K562 (cell line): Measurements from ENCODE around the gene ATP1A2. TPM values are rescaled to one million over a fixed set of nuclear protein-coding genes. Genes with fewer than 3 reads are reported as not detected.

ENCODE experiments used
- ARID2 ChIP-seq: fragments of 450-650 bp; IDR thresholded peaks from 2 replicates; pipeline ENCODE4 v1.6.1; 2017; ENCODE audit warnings: antibody characterized with exemption, mild to moderate bottlenecking
- BRCA1 ChIP-seq, 2 experiments: fragments of 450-650 bp in 1 of 2; sonication (generic) in 1 of 2; formaldehyde crosslinking in 1 of 2; IDR thresholded peaks; 2 replicates each; pipeline versions ENCODE4 v1.5.0 to v1.6.1; 2017 to 2020; ENCODE audit warnings: mild to moderate bottlenecking in 1 of 2, missing genetic modification reagents in 1 of 2
- CBX8 ChIP-seq: fragments of 200-600 bp; sonication (generic); IDR thresholded peaks from 2 replicates; pipeline ENCODE4 v1.6.1; 2012; ENCODE audit warnings: borderline replicate concordance, mixed run types, low read depth, mild to moderate bottlenecking, moderate library complexity, mixed read lengths, low read length, control low read depth, inconsistent platforms; ENCODE audit not compliant: poor library complexity, severe bottlenecking; ENCODE audit errors: extremely low read depth
- GABPA ChIP-seq: fragments of 200-800 bp; sonication (Bioruptor generic); conservative IDR thresholded peaks from 2 replicates; pipeline ENCODE4 v1.6.1; 2016; ENCODE audit warnings: low read depth, missing genetic modification characterization, missing compliant biosample characterization
- HNRNPK ChIP-seq: fragments of 200-400 bp; formaldehyde crosslinking; IDR thresholded peaks from one replicate; pipeline ENCODE4 v1.6.1; 2018; ENCODE audit warnings: mild to moderate bottlenecking, low read depth, low read length; ENCODE audit not compliant: poor library complexity, severe bottlenecking
- PTTG1 ChIP-seq: fragments of 450-650 bp; IDR thresholded peaks from 2 replicates; pipeline ENCODE4 v1.6.1; 2016; ENCODE audit warnings: low read depth, mild to moderate bottlenecking, missing genetic modification characterization, missing compliant biosample characterization
- SMC3 ChIP-seq: conservative IDR thresholded peaks from 2 replicates; pipeline ENCODE4 v1.6.1; 2011; ENCODE audit warnings: low read depth, low read length, improper control_type of control experiment; ENCODE audit not compliant: insufficient read depth
- TEAD1 ChIP-seq, 2 experiments: fragments of 450-650 bp in 1 of 2; sonication (generic) in 1 of 2; formaldehyde crosslinking; IDR thresholded peaks; 2 replicates each; pipeline versions ENCODE4 v1.4.0 to v1.8.0; 2020 to 2022; ENCODE audit warnings: mild to moderate bottlenecking in 2 of 2, missing genetic modification reagents in 1 of 2
- ZBTB8A ChIP-seq: fragments of 450-650 bp; IDR thresholded peaks from 2 replicates; pipeline ENCODE4 v1.6.1; 2018; ENCODE audit warnings: mild to moderate bottlenecking, moderate library complexity; ENCODE audit not compliant: partially characterized antibody
- ZNF263 ChIP-seq: sonication (generic); formaldehyde crosslinking; IDR thresholded peaks from 2 replicates; pipeline ENCODE4 v1.8.0; 2022; ENCODE audit warnings: mild to moderate bottlenecking, missing genetic modification reagents, borderline replicate concordance
- polyA plus RNA-seq, 8 experiments: library from polyadenylated mRNA; depleted of rRNA in 4 of 8; stranded (reverse) in 5 of 8; unstranded in 3 of 8; fragments of >200 nt; fragmentation: Nextera tagmentation in 2 of 8; fragmentation: Illumina TruSeq in 1 of 8; extraction: Ambion mirVana in 2 of 8; extraction: Trizol in 1 of 8; gene quantifications; 2 replicates each; pipeline versions ENCODE4 v1.2.1 to v1.2.3, GENCODE V29; 2011 to 2014; ENCODE audit warnings: inconsistent platforms in 1 of 8, missing spikeins in 1 of 8
- total RNA-seq, 7 experiments: library from RNA; depleted of rRNA in 6 of 7; stranded (reverse); fragments of >200 nt in 6 of 7; fragmentation: Illumina TruSeq in 2 of 7; extraction: Trizol in 2 of 7; gene quantifications; 2 replicates each; pipeline versions ENCODE4 v1.2.1 to v1.2.3, GENCODE V29; 2011 to 2021; ENCODE audit warnings: low replicate concordance in 1 of 7
- TF ChIP-seq, protein P1 (sequence below): fragments of 450-650 bp; IDR thresholded peaks from 2 replicates; pipeline ENCODE4 v1.6.1; 2016; ENCODE audit warnings: mild to moderate bottlenecking, moderate library complexity
- TF ChIP-seq, protein P2 (sequence below), 3 experiments: IDR thresholded peaks in 2 of 3; conservative IDR thresholded peaks in 1 of 3; 2 replicates each; pipeline ENCODE4 v1.5.1; 2011 to 2012; ENCODE audit warnings: low read length in 3 of 3, mild to moderate bottlenecking in 3 of 3, control low read depth in 2 of 3, improper control_type of control experiment in 1 of 3, inconsistent platforms in 1 of 3, low read depth in 1 of 3, mixed read lengths in 1 of 3, moderate library complexity in 1 of 3; ENCODE audit not compliant: insufficient read depth in 2 of 3

ATP1A2 gene
- total and polyA plus RNA-seq, 9 of the 15 experiments (the other 6 are each of a cell fraction or from before 2014, with no cell fraction given), result 0.04 to 0.11 (median 0.09) TPM; not detected in 6

DNA sequence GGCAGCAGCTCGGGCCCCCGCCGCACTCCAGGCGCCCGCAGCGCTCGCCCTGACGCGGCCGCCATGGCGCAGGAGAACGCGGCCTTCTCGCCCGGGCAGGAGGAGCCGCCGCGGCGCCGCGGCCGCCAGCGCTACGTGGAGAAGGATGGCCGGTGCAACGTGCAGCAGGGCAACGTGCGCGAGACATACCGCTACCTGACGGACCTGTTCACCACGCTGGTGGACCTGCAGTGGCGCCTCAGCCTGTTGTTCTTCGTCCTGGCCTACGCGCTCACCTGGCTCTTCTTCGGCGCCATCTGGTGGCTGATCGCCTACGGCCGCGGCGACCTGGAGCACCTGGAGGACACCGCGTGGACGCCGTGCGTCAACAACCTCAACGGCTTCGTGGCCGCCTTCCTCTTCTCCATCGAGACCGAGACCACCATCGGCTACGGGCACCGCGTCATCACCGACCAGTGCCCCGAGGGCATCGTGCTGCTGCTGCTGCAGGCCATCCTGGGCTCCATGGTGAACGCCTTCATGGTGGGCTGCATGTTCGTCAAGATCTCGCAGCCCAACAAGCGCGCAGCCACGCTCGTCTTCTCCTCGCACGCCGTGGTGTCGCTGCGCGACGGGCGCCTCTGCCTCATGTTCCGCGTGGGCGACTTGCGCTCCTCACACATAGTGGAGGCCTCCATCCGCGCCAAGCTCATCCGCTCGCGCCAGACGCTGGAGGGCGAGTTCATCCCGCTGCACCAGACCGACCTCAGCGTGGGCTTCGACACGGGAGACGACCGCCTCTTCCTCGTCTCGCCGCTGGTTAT, 31.4 kb upstream of the ATP1A2 start (continued):
- TF ChIP-seq, protein P1, sequence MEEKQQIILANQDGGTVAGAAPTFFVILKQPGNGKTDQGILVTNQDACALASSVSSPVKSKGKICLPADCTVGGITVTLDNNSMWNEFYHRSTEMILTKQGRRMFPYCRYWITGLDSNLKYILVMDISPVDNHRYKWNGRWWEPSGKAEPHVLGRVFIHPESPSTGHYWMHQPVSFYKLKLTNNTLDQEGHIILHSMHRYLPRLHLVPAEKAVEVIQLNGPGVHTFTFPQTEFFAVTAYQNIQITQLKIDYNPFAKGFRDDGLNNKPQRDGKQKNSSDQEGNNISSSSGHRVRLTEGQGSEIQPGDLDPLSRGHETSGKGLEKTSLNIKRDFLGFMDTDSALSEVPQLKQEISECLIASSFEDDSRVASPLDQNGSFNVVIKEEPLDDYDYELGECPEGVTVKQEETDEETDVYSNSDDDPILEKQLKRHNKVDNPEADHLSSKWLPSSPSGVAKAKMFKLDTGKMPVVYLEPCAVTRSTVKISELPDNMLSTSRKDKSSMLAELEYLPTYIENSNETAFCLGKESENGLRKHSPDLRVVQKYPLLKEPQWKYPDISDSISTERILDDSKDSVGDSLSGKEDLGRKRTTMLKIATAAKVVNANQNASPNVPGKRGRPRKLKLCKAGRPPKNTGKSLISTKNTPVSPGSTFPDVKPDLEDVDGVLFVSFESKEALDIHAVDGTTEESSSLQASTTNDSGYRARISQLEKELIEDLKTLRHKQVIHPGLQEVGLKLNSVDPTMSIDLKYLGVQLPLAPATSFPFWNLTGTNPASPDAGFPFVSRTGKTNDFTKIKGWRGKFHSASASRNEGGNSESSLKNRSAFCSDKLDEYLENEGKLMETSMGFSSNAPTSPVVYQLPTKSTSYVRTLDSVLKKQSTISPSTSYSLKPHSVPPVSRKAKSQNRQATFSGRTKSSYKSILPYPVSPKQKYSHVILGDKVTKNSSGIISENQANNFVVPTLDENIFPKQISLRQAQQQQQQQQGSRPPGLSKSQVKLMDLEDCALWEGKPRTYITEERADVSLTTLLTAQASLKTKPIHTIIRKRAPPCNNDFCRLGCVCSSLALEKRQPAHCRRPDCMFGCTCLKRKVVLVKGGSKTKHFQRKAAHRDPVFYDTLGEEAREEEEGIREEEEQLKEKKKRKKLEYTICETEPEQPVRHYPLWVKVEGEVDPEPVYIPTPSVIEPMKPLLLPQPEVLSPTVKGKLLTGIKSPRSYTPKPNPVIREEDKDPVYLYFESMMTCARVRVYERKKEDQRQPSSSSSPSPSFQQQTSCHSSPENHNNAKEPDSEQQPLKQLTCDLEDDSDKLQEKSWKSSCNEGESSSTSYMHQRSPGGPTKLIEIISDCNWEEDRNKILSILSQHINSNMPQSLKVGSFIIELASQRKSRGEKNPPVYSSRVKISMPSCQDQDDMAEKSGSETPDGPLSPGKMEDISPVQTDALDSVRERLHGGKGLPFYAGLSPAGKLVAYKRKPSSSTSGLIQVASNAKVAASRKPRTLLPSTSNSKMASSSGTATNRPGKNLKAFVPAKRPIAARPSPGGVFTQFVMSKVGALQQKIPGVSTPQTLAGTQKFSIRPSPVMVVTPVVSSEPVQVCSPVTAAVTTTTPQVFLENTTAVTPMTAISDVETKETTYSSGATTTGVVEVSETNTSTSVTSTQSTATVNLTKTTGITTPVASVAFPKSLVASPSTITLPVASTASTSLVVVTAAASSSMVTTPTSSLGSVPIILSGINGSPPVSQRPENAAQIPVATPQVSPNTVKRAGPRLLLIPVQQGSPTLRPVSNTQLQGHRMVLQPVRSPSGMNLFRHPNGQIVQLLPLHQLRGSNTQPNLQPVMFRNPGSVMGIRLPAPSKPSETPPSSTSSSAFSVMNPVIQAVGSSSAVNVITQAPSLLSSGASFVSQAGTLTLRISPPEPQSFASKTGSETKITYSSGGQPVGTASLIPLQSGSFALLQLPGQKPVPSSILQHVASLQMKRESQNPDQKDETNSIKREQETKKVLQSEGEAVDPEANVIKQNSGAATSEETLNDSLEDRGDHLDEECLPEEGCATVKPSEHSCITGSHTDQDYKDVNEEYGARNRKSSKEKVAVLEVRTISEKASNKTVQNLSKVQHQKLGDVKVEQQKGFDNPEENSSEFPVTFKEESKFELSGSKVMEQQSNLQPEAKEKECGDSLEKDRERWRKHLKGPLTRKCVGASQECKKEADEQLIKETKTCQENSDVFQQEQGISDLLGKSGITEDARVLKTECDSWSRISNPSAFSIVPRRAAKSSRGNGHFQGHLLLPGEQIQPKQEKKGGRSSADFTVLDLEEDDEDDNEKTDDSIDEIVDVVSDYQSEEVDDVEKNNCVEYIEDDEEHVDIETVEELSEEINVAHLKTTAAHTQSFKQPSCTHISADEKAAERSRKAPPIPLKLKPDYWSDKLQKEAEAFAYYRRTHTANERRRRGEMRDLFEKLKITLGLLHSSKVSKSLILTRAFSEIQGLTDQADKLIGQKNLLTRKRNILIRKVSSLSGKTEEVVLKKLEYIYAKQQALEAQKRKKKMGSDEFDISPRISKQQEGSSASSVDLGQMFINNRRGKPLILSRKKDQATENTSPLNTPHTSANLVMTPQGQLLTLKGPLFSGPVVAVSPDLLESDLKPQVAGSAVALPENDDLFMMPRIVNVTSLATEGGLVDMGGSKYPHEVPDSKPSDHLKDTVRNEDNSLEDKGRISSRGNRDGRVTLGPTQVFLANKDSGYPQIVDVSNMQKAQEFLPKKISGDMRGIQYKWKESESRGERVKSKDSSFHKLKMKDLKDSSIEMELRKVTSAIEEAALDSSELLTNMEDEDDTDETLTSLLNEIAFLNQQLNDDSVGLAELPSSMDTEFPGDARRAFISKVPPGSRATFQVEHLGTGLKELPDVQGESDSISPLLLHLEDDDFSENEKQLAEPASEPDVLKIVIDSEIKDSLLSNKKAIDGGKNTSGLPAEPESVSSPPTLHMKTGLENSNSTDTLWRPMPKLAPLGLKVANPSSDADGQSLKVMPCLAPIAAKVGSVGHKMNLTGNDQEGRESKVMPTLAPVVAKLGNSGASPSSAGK, result peak; percentile 33; the same call in 1 of the 2 replicates
- TF ChIP-seq TEAD1 (CRISPR knock-in tag; IDR thresholded peaks at IDR 0.05), result no peak
- TF ChIP-seq BRCA1 (IDR thresholded peaks at IDR 0.05), result no peak
- no peak for TF ChIP-seq BRCA1 (CRISPR knock-in tag; IDR thresholded peaks at IDR 0.05)
- no peak for TF ChIP-seq CBX8
- TF ChIP-seq PTTG1 (tag), result no peak
- TF ChIP-seq ZBTB8A, result no peak
- no peak for TF ChIP-seq GABPA
- no peak for TF ChIP-seq HNRNPK
- TF ChIP-seq SMC3, result peak; percentile 47
- peak; percentile 66 for TF ChIP-seq ZNF263 (CRISPR knock-in tag)
- no peak for TF ChIP-seq ARID2
- TF ChIP-seq, protein P2, sequence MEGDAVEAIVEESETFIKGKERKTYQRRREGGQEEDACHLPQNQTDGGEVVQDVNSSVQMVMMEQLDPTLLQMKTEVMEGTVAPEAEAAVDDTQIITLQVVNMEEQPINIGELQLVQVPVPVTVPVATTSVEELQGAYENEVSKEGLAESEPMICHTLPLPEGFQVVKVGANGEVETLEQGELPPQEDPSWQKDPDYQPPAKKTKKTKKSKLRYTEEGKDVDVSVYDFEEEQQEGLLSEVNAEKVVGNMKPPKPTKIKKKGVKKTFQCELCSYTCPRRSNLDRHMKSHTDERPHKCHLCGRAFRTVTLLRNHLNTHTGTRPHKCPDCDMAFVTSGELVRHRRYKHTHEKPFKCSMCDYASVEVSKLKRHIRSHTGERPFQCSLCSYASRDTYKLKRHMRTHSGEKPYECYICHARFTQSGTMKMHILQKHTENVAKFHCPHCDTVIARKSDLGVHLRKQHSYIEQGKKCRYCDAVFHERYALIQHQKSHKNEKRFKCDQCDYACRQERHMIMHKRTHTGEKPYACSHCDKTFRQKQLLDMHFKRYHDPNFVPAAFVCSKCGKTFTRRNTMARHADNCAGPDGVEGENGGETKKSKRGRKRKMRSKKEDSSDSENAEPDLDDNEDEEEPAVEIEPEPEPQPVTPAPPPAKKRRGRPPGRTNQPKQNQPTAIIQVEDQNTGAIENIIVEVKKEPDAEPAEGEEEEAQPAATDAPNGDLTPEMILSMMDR (IDR thresholded peaks at IDR 0.05 in 2 of 3, conservative IDR thresholded peaks at IDR 0.05 in 1 of 3; ENCODE audit: insufficient read depth in 2 of 3, low read depth in 1 of 3, low read length in 3 of 3), result peak; percentile 52 to 85 (median 62)
